HG02759 (cell line): ENCODE measurements around the gene ALOX12B.
"Not testable (repeated sequence)": the region's sequence is repeated elsewhere in the genome, so short reads cannot be mapped to it uniquely, and the experiment has no call there.

Source experiments
- ATAC-seq: cut with Tn5 transposase; IDR thresholded peaks from one replicate; pipeline ENCODE4 v1.9.1; 2021; ENCODE audit warnings: mild to moderate bottlenecking, moderate library complexity; ENCODE audit not compliant: unreplicated experiment

Gene ALOX12B

GRCh38 chr17:8089728-8090127 lies 2.2 kb upstream of the ALOX12B start:
- no peak for ATAC-seq

GRCh38 chr17:8087952-8088230 lies 375 bp upstream of the ALOX12B start:
- no peak for ATAC-seq

- no peak for ATAC-seq
Observed at GRCh38 chr17:8084250-8084649, 3.3 kb downstream of the ALOX12B start.

GRCh38 chr17:8082292-8082691 lies 5.2 kb downstream of the ALOX12B start:
- ATAC-seq, result no peak

GRCh38 chr17:8081876-8082275 lies 5.6 kb downstream of the ALOX12B start:
- no peak for ATAC-seq

GRCh38 chr17:8080799-8081219 lies 6.7 kb downstream of the ALOX12B start:
- no peak for ATAC-seq

- ATAC-seq, result no peak
Observed at GRCh38 chr17:8080208-8080798, 7.2 kb downstream of the ALOX12B start.

GRCh38 chr17:8079291-8080207 lies 8.0 kb downstream of the ALOX12B start:
- no peak for ATAC-seq

GRCh38 chr17:8077939-8078338 lies 9.6 kb downstream of the ALOX12B start:
- not testable (repeated sequence) for ATAC-seq

- no peak for ATAC-seq
Observed at GRCh38 chr17:8076502-8077266, 10.8 kb downstream of the ALOX12B start.

GRCh38 chr17:8075574-8076342 lies 11.8 kb downstream of the ALOX12B start:
- ATAC-seq, result no peak

GRCh38 chr17:8075081-8075480 lies 12.4 kb downstream of the ALOX12B start:
- ATAC-seq, result no peak

- ATAC-seq, result no peak
Observed at GRCh38 chr17:8074554-8074953, 13.0 kb downstream of the ALOX12B start.

- ATAC-seq, result no peak
Observed at GRCh38 chr17:8073627-8074484, 13.7 kb downstream of the ALOX12B start.

- no peak for ATAC-seq
Observed at GRCh38 chr17:8072729-8073461, 14.6 kb downstream of the ALOX12B start.

- no peak for ATAC-seq
Observed at GRCh38 chr17:8072341-8072728, 15.2 kb downstream of the ALOX12B start.

GRCh38 chr17:8071496-8071895 lies 16.0 kb downstream of the ALOX12B start:
- no peak for ATAC-seq

GRCh38 chr17:8069587-8069860 lies 18.0 kb downstream of the ALOX12B start:
- ATAC-seq, result no peak

GRCh38 chr17:8068736-8069586 lies 18.6 kb downstream of the ALOX12B start:
- ATAC-seq, result no peak
